Stimulated activated CD8-positive, alpha-beta memory T cell treated with anti-CD3 and anti-CD28 coated beads, Interleukin-15, amount 100 ng/mL, for 4 hours (primary cell): Measurements from ENCODE around the gene WNT2B.

Experiments used
- DNase-seq, 2 donors: peaks; one replicate each; pipeline ENCODE4 v3.0.0-alpha.2; 2020; ENCODE audit warnings: low read depth in 2 of 2

Gene WNT2B

GRCh38 chr1:112527266-112528010 lies 18.7 kb downstream of the WNT2B start:
- DNase-seq = no peak

- DNase-seq = no peak
Observed at GRCh38 chr1:112528076-112528475, 19.3 kb downstream of the WNT2B start.

GRCh38 chr1:112529301-112529700 lies 20.5 kb downstream of the WNT2B start:
- no peak for DNase-seq

DNA sequence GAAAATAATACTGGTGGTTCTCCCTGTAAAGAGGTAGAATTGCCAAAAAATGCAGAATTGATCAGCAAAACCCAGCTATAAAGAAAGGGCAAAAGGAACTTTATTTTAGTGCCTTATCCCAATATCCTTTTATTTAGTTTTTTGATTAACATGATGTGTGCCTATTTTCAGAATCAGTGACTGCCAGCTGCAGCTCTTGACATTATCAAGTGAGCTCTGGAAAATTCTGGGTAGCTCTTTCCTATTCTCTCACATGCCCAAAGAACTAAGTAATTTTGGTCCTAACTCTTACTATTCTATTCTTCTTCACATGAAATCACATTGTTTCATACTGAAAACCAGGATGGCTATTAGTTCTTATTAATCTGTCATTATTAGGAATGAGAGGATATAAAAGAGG lies 22.1 kb downstream of the WNT2B start:
- DNase-seq = no peak

GRCh38 chr1:112532064-112532463 lies 23.3 kb downstream of the WNT2B start:
- no peak for DNase-seq

DNA sequence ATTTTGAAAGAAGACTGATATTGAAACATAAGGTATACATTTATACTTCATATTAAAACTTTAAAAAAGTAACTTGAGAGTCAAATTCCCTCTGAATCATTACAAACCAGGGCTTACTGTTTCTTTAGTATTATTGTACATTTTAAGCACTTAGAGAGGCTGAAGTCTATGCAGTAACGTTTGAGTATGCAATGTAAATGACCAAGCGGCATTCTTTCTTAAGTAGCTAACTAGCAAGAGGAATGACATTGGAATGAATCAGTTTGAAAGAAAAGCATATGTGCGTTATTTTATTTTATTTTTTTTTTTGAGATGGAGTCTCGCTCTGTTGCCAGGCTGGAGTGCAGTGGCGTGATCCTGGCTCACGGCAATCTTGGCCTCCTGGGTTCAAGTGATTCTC lies 24.3 kb downstream of the WNT2B start:
- DNase-seq = no peak

GRCh38 chr1:112536561-112536960 lies 27.8 kb downstream of the WNT2B start:
- DNase-seq = no peak

DNA sequence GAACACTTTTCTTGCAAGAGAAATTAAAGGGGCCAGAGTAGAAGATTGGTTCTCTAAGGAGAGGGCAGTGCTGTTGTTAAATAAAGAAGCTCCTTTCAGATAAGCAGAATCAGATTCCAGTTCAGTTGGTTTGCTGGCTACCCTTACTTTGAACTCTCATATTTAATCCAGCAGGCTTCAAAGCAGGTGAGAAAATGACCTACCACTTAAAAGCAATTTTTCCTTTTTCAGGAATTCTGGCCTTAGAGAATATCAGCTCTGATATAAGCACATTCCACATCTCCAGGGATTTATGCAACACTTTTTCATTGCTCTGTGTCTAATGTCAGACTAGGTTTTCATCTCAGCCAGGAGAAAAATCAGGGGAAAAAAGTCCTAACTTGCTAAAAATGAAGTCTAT lies 28.7 kb downstream of the WNT2B start:
- DNase-seq = no peak

DNA sequence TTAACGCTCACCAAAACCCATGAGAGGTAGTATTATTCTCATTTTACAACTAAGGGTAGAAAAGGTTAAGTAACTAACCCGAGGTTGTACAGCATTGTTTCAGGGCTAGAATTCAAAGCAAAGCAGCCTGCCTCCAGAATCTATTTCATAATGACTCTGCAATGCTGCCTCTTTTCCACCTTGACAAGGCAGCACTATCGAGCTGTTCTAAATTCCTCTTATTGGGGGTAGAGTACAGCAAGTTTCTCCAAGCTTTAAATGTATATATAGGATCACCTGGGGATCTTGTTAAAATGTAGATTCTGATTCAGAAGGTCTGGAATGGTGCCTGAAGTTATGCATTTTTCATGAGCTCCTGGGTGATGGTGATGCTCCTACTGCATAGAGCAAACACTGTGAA lies 30.1 kb downstream of the WNT2B start:
- no peak for DNase-seq

- DNase-seq = no peak
Observed at GRCh38 chr1:112540226-112540794, 31.5 kb downstream of the WNT2B start.

DNA sequence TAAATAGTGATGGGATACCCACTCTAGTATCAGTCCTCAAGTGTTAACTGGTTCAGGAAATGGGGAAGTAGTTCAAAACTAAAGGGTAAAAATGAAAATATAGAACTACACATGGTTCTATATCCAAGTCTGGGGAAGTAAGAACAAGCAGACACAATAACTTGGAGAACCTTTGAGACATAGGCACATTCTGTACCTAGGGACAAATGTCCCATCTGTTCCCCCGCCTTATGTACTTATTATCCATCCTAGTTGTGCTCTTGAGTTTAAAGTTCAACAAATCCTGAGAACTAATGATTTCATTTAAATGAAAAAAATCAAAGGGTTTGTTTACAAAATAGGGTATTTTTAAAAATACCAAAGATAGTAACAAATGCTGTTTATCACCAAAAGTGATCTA lies 32.5 kb downstream of the WNT2B start:
- DNase-seq = no peak

DNA sequence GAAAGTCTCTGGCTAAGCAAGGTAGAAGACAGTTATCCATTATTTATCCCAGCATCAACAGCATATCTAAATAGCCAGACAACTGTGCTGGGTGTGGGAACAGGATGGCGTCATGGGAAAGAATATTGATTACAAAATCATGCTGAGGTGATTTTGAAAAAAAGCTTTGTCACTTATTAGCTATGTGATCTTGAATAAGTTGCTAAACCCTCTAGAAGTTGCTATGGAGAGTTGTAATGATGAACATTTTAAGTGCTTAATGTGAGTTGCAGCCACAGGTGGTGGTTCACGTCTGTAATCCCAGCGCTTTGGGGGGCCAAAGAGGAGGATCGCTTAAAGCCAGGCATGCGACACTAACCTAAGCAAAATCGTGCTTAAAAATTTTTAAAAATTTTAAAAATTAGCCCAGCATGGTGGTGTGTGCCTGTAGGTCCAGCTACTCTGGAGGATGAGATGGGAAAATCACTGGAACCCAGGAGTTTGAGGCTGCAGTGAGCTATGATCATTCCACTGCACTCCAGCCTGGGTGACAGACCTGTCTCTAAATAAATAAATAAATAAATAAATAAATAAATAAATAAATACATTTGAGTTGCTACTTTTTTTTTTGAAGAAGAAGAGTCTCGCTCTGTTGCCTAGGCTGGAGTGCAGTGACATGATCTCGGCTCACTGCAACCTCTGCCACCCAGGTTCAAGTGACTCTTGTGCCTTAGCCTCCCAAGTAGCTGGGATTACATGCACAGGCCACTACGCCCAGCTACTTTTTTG lies 33.6 kb downstream of the WNT2B start:
- no peak for DNase-seq

- no peak for DNase-seq
Observed at GRCh38 chr1:112544011-112544688, 35.4 kb downstream of the WNT2B start.

- DNase-seq = no peak
Observed at GRCh38 chr1:112544751-112545150, 36.0 kb downstream of the WNT2B start.

- DNase-seq = no peak
Observed at GRCh38 chr1:112546076-112546475, 37.3 kb downstream of the WNT2B start.

DNA sequence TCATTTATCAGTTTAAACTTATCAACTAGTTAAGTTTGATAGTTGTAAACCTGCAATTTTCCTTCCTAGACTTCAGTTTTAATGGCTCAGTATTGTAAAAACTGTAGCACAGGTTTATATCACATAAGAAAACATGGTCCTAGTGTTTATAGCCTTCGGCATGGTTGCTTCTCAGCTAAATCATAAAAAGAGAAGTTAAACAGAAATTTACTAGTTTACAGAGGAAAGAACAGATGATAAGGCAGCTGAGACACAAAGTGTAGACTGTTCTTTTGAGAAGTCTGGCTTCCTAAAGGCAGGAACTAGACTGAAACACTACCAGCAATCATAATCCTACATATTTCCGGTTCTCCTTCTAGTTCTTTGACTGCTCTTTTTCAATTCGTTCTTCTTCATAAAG lies 39.8 kb downstream of the WNT2B start:
- no peak for DNase-seq

- DNase-seq = no peak
Observed at GRCh38 chr1:112549590-112549989, 40.8 kb downstream of the WNT2B start.

DNA sequence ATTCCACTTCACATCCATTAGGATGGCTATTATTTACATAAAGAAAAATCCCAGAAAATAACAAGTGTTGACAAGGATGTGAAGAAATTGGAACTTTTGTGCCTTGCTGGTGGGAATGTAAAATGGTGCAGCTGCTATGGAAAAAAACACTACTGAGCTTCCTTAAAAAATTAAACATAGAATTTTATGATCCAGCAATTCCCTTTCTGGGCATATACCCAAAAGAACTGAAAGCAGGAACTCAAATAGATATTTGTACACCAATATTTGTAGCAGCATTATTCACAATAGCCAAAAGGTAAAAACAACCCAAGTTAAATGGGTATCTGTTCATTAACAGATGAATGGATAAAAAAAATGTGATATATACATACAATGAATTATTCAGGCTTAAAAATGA lies 45.6 kb downstream of the WNT2B start:
- DNase-seq = no peak

GRCh38 chr1:112557385-112557784 lies 48.6 kb downstream of the WNT2B start:
- no peak for DNase-seq

DNA sequence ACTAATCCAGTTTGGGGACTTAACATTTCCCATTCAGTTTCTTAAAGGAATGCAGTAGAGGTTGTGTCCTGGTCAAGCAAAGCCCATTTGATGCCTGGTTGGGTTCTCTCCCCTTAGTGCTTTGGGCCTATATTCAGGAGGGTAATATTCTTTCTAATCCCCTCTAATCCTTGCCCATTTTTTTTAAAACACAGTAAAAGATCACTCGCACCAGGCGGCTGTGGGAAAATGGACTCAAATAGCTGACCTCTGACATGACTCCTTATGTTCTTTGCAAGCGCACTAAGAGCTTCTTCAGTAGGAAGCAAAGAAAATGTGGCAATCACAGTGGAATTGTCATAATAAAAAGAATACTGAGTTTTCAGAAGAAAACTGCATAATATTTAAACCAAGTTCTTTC lies 49.9 kb downstream of the WNT2B start:
- no peak for DNase-seq

- DNase-seq = no peak
Observed at GRCh38 chr1:112563341-112563740, 54.6 kb downstream of the WNT2B start.

DNA sequence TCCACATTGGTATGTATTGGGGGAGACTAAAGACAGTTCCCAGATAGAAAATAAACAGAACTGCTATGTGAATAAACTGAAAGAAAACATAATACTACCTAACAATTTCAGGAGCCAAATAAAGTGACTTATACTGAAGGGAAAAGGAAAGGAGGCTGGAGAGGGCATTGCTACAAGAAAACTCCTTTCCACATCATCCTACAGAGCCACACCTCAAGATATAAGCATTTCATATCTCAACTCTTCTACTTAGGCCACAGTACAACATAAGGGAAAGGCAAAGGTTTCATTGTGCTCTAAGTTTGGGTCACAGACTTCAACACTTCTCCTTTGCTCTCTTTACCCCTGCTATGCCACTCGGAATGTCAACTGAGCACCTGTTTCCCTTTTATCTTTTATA lies 55.3 kb downstream of the WNT2B start:
- no peak for DNase-seq

DNA sequence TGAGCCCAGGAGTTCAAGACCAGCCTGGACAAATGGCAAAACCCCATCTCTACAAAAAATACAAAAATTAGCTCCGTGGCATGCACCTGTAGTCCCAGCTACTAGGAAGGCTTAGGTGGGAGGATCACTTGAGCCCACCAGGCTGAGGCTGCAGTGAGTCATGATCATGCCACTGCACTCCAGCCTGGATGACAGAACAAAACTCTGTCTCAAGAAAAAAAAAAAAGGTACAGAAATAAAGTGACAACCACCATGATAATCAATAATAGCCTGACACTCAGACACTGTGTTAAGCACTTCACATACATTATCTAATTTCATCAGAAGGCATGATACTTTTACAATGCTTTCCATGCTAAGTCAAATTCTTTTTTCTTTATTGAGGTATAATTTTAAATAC lies 57.0 kb downstream of the WNT2B start:
- DNase-seq = no peak
